Keratinocyte (primary cell): ENCODE results near the gene ARHGAP24. TPM values are rescaled to one million over a fixed set of nuclear protein-coding genes. Genes with fewer than 3 reads are reported as not detected.
A peak's percentile ranks its signal among the peaks of the same experiment; 100 is the strongest.

Experiments used
- DNase-seq: peaks from one replicate; pipeline ENCODE4 v3.0.0-alpha.2; 2011; ENCODE audit warnings: low read depth, missing footprints, low spot score
- FAIRE-seq: peaks from 2 replicates; lab custom pipeline; 2011; peaks lifted over from hg19 to GRCh38; lab: Jason Lieb, UNC
- H2AFZ ChIP-seq: 2 replicates; pipeline ENCODE4 v1.6.0; 2012; ENCODE audit warnings: low read length, control low read depth, inconsistent platforms; ENCODE audit not compliant: control insufficient read depth
- H3K27ac ChIP-seq: 2 replicates; pipeline ENCODE4 v1.5.1; 2011; ENCODE audit warnings: low read length; ENCODE audit not compliant: control insufficient read depth, insufficient read depth
- H3K27me3 ChIP-seq: 3 replicates; pipeline ENCODE4 v1.6.0; 2011; ENCODE audit warnings: low read length; ENCODE audit not compliant: control insufficient read depth, insufficient read depth; ENCODE audit errors: extremely low read depth
- H3K36me3 ChIP-seq, 2 experiments: 2 replicates in 1 of 2; 3 replicates in 1 of 2; pipeline ENCODE4 v1.5.1; 2011; ENCODE audit warnings: low read length in 2 of 2, mild to moderate bottlenecking in 1 of 2; ENCODE audit not compliant: control insufficient read depth in 2 of 2, insufficient read depth in 2 of 2; ENCODE audit errors: extremely low read depth in 1 of 2
- H3K4me1 ChIP-seq: 3 replicates; pipeline ENCODE4 v1.5.1; 2011; ENCODE audit warnings: low read length; ENCODE audit not compliant: control insufficient read depth, insufficient read depth; ENCODE audit errors: extremely low read depth
- H3K4me2 ChIP-seq: 3 replicates; pipeline ENCODE4 v1.6.0; 2011; ENCODE audit warnings: low read depth, low read length; ENCODE audit not compliant: control insufficient read depth, insufficient read depth; ENCODE audit errors: extremely low read depth
- H3K4me3 ChIP-seq, 3 experiments: fragments of 200-600 bp in 1 of 3; sonication (generic) in 1 of 3; 2 replicates in 2 of 3; 3 replicates in 1 of 3; pipeline ENCODE4 v1.5.1; 2011 to 2016; ENCODE audit warnings: low read length in 3 of 3, mild to moderate bottlenecking in 3 of 3, control low read depth in 2 of 3, inconsistent platforms in 1 of 3, low read depth in 1 of 3, mixed read lengths in 1 of 3, mixed run types in 1 of 3, moderate library complexity in 1 of 3; ENCODE audit not compliant: control insufficient read depth in 2 of 3, insufficient read depth in 2 of 3; ENCODE audit errors: extremely low read depth in 1 of 3
- H3K79me2 ChIP-seq: 2 replicates; pipeline ENCODE4 v1.6.0; 2012; ENCODE audit warnings: low read length; ENCODE audit not compliant: control insufficient read depth, insufficient read depth
- H3K9ac ChIP-seq: 3 replicates; pipeline ENCODE4 v1.6.0; 2011; ENCODE audit warnings: low read length; ENCODE audit not compliant: control insufficient read depth, insufficient read depth; ENCODE audit errors: extremely low read depth
- H3K9me1 ChIP-seq: 3 replicates; pipeline ENCODE4 v1.6.0; 2011; ENCODE audit warnings: low read length; ENCODE audit not compliant: control insufficient read depth, insufficient read depth; ENCODE audit errors: extremely low read depth
- H3K9me3 ChIP-seq: 2 replicates; pipeline ENCODE4 v1.5.1; 2012; ENCODE audit warnings: low read depth, low read length; ENCODE audit not compliant: control insufficient read depth
- H4K20me1 ChIP-seq: 3 replicates; pipeline ENCODE4 v1.6.0; 2011; ENCODE audit warnings: low read length; ENCODE audit not compliant: control insufficient read depth, insufficient read depth; ENCODE audit errors: extremely low read depth
- EZH2 ChIP-seq: IDR thresholded peaks from one replicate; pipeline ENCODE4 v1.6.1; 2012; ENCODE audit warnings: inconsistent platforms, mild to moderate bottlenecking, low read length, moderate library complexity
- dilution Hi-C: fragments of 300-500 bp; cut with MboI; formaldehyde crosslinking; loops from one replicate; pipeline ENCODE4 v1.7.0; 2020; ENCODE audit warnings: low sequenced_read_pairs; ENCODE audit not compliant: extremely low pct_ligation_motif_present
- polyA plus RNA-seq, 5 experiments: library from polyadenylated mRNA; depleted of rRNA in 3 of 5; stranded (reverse) in 3 of 5; stranded (forward) in 1 of 5; unstranded in 1 of 5; fragments of >200 nt; gene quantifications; 1 replicate in 1 of 5; 2 replicates in 3 of 5; 3 replicates in 1 of 5; pipeline versions ENCODE4 v1.2.1 to v1.2.3, GENCODE V29; 2011 to 2012; ENCODE audit warnings: missing spikeins in 2 of 5, low read depth in 1 of 5, low replicate concordance in 1 of 5
- TF ChIP-seq, protein P1 (sequence below), 3 experiments: IDR thresholded peaks in 1 of 3; conservative IDR thresholded peaks in 1 of 3; optimal IDR thresholded peaks in 1 of 3; 2 replicates in 2 of 3; 3 replicates in 1 of 3; pipeline versions ENCODE3 to v1.5.1; 2011; ENCODE audit warnings: low read length in 3 of 3, mild to moderate bottlenecking in 3 of 3, moderate library complexity in 2 of 3, control low read depth in 1 of 3, inconsistent platforms in 1 of 3; ENCODE audit not compliant: insufficient read depth in 2 of 3; ENCODE audit errors: extremely low read depth in 1 of 3

The ARHGAP24 gene
- polyA plus RNA-seq, 1 donor (not counting 4 experiments of a cell fraction or from before 2014, with no cell fraction given) = 0.87 TPM

- dilution Hi-C loops = no loop called here
- H3K79me2 ChIP-seq = no peaks in the 10 kb centered on the region
- H3K4me3 ChIP-seq = no peak overlapping the region
- no peak for FAIRE-seq
- H3K4me2 ChIP-seq = no peak overlapping the region
- no peak overlapping the region for H3K9ac ChIP-seq
- no peaks in the 10 kb centered on the region for H4K20me1 ChIP-seq
- no peak for TF ChIP-seq EZH2
- TF ChIP-seq, protein P1, sequence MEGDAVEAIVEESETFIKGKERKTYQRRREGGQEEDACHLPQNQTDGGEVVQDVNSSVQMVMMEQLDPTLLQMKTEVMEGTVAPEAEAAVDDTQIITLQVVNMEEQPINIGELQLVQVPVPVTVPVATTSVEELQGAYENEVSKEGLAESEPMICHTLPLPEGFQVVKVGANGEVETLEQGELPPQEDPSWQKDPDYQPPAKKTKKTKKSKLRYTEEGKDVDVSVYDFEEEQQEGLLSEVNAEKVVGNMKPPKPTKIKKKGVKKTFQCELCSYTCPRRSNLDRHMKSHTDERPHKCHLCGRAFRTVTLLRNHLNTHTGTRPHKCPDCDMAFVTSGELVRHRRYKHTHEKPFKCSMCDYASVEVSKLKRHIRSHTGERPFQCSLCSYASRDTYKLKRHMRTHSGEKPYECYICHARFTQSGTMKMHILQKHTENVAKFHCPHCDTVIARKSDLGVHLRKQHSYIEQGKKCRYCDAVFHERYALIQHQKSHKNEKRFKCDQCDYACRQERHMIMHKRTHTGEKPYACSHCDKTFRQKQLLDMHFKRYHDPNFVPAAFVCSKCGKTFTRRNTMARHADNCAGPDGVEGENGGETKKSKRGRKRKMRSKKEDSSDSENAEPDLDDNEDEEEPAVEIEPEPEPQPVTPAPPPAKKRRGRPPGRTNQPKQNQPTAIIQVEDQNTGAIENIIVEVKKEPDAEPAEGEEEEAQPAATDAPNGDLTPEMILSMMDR (optimal IDR thresholded peaks at IDR 0.05 in 1 of 3, IDR thresholded peaks at IDR 0.05 in 1 of 3, conservative IDR thresholded peaks at IDR 0.05 in 1 of 3; ENCODE audit: extremely low read depth in 1 of 3, insufficient read depth in 2 of 3, low read length in 3 of 3) = peak in 1 of 3 experiments; percentile 3
- peak overlapping the region; percentile 44 for H2AFZ ChIP-seq
- no peaks in the 10 kb centered on the region for H3K9me3 ChIP-seq
- no peak for DNase-seq
- H3K4me1 ChIP-seq = peaks cover 22% of the 10 kb centered on the region
- H3K9me1 ChIP-seq = no peaks in the 10 kb centered on the region
- no peaks in the 10 kb centered on the region for H3K27me3 ChIP-seq
- H3K27ac ChIP-seq = no peak overlapping the region
- H3K36me3 ChIP-seq = no peaks in the 10 kb centered on the region
These were observed 263.8 kb downstream of the ARHGAP24 start for GRCh38 chr4:85738721-85739120.

GRCh38 chr4:85740431-85740861 is 265.5 kb downstream of the ARHGAP24 start:
- Histone ChIP-seq H3K9ac (no peak overlapping the region), H4K20me1 (no peaks in the 10 kb centered on the region), H3K27ac (no peak overlapping the region), H3K36me3 (no peaks in the 10 kb centered on the region), H2AFZ (no peak overlapping the region), H3K79me2 (no peaks in the 10 kb centered on the region), H3K4me3 (no peak overlapping the region), H3K4me2 (no peak overlapping the region), H3K9me1 (no peaks in the 10 kb centered on the region), H3K4me1 (peaks cover 30% of the 10 kb centered on the region), H3K9me3 (no peaks in the 10 kb centered on the region), H3K27me3 (no peaks in the 10 kb centered on the region)
- dilution Hi-C loops = no loop called here
- TF ChIP-seq EZH2 = no peak
- DNase-seq (no peak), FAIRE-seq (no peak)

GRCh38 chr4:85741381-85741780 is 266.4 kb downstream of the ARHGAP24 start:
- no peak overlapping the region for H3K4me2 ChIP-seq
- no peaks in the 10 kb centered on the region for H3K27me3 ChIP-seq
- no peak overlapping the region for H2AFZ ChIP-seq
- no peak for TF ChIP-seq EZH2
- TF ChIP-seq, protein P1 (optimal IDR thresholded peaks at IDR 0.05 in 1 of 3, IDR thresholded peaks at IDR 0.05 in 1 of 3, conservative IDR thresholded peaks at IDR 0.05 in 1 of 3; ENCODE audit: extremely low read depth in 1 of 3, insufficient read depth in 2 of 3, low read length in 3 of 3) = no peak
- no peak overlapping the region for H3K9ac ChIP-seq
- no peak overlapping the region for H3K27ac ChIP-seq
- no peaks in the 10 kb centered on the region for H3K9me3 ChIP-seq
- no peaks in the 10 kb centered on the region for H3K79me2 ChIP-seq
- no peaks in the 10 kb centered on the region for H3K36me3 ChIP-seq
- no peak overlapping the region for H3K4me3 ChIP-seq
- no peaks in the 10 kb centered on the region for H4K20me1 ChIP-seq
- no peaks in the 10 kb centered on the region for H3K9me1 ChIP-seq
- DNase-seq (no peak), FAIRE-seq (no peak)
- peaks cover 30% of the 10 kb centered on the region for H3K4me1 ChIP-seq
- dilution Hi-C loops = no loop called here
